Caco-2 (cell line): ENCODE data around the gene LAMB4. TPM values are rescaled to one million over a fixed set of nuclear protein-coding genes. Genes with fewer than 3 reads are reported as not detected.

ENCODE experiments used
- BruUV-seq: library from RNA; stranded (reverse); fragments of 400-500 nt; replicated peaks from 2 replicates; lab custom pipeline; 2021; lab: Mats Ljungman, UMichigan
- CTCF ChIA-PET: fragments of 300-600 bp; sonication (Branson Sonifier 250); formaldehyde crosslinking; loops from one replicate; lab custom pipeline; 2022; ENCODE audit warnings: antibody characterized with exemption; lab: Charles Lee
- POLR2A ChIA-PET: fragments of 300-600 bp; sonication (Branson Sonifier 250); formaldehyde crosslinking; loops from one replicate; lab custom pipeline; 2022; ENCODE audit warnings: antibody characterized with exemption; lab: Charles Lee
- DNase-seq, 2 experiments: peaks; one replicate each; pipeline versions ENCODE4 v3.0.0 to v3.0.0-alpha.2; 2020 to 2022
- H3K27me3 ChIP-seq: replicated peaks from 2 replicates; pipeline ENCODE4 v1.6.0; 2011; ENCODE audit warnings: low read length; ENCODE audit not compliant: control insufficient read depth, insufficient read depth
- H3K36me3 ChIP-seq: 2 replicates; pipeline ENCODE4 v1.5.1; 2011; ENCODE audit warnings: low read length; ENCODE audit not compliant: control insufficient read depth, insufficient read depth
- H3K4me1 ChIP-seq: fragments of 250-450 bp; sonication (Bioruptor Pico); 2 replicates; pipeline ENCODE4 v1.5.1; 2020; ENCODE audit warnings: mild to moderate bottlenecking
- H3K4me3 ChIP-seq: 2 replicates; pipeline ENCODE4 v1.5.1; 2011; ENCODE audit warnings: low read depth, mild to moderate bottlenecking, control low read depth, low read length
- H3K9me3 ChIP-seq: fragments of 250-450 bp; sonication (Bioruptor Pico); 2 replicates; pipeline ENCODE4 v1.5.1; 2020; ENCODE audit warnings: mild to moderate bottlenecking, moderate library complexity
- H3K27ac Mint-ChIP-seq: one replicate; pipeline ENCODE4 v1.8.0; 2022; ENCODE audit warnings: mixed read lengths; ENCODE audit not compliant: unreplicated experiment
- H3K27me3 Mint-ChIP-seq: one replicate; pipeline ENCODE4 v1.8.0; 2022; ENCODE audit warnings: mixed read lengths; ENCODE audit not compliant: insufficient read depth, unreplicated experiment
- H3K36me3 Mint-ChIP-seq: one replicate; pipeline ENCODE4 v1.8.0; 2022; ENCODE audit warnings: mild to moderate bottlenecking, mixed read lengths; ENCODE audit not compliant: insufficient read depth, unreplicated experiment
- H3K4me1 Mint-ChIP-seq: one replicate; pipeline ENCODE4 v1.8.0; 2022; ENCODE audit warnings: low read depth, mixed read lengths; ENCODE audit not compliant: unreplicated experiment
- H3K4me3 Mint-ChIP-seq: one replicate; pipeline ENCODE4 v1.8.0; 2022; ENCODE audit warnings: mild to moderate bottlenecking, moderate library complexity, mixed read lengths; ENCODE audit not compliant: unreplicated experiment
- H3K9me3 Mint-ChIP-seq: one replicate; pipeline ENCODE4 v1.8.0; 2022; ENCODE audit warnings: mixed read lengths; ENCODE audit not compliant: unreplicated experiment
- intact Hi-C: fragments of 100-400 bp; cut with micrococcal nuclease; formaldehyde crosslinking; loops from one replicate; pipeline ENCODE4 v1.10.0; 2022; ENCODE audit not compliant: unreplicated experiment
- total RNA-seq: library from RNA; stranded (reverse); gene quantifications from 2 replicates; pipeline ENCODE4 v1.2.3, GENCODE V29; 2022
- TF ChIP-seq, protein P1 (sequence below), 2 experiments: fragments of 200-600 bp in 1 of 2; IDR thresholded peaks; 1 replicate in 1 of 2; 2 replicates in 1 of 2; pipeline versions ENCODE4 v1.5.1 to v1.8.0; 2011 to 2022; ENCODE audit warnings: antibody characterized with exemption in 1 of 2, control low read depth in 1 of 2, inconsistent platforms in 1 of 2, low read depth in 1 of 2, low read length in 1 of 2, mild to moderate bottlenecking in 1 of 2, moderate library complexity in 1 of 2; ENCODE audit not compliant: insufficient read depth in 1 of 2, severe bottlenecking in 1 of 2, unreplicated experiment in 1 of 2

Gene LAMB4
- total RNA-seq, 1 experiment from 2014 or later: 0.52 TPM

- no peaks in the 10 kb centered on the region for H3K27me3 Mint-ChIP-seq
- CTCF ChIA-PET: no interaction called here
These were observed 121.3 kb downstream of the LAMB4 start for GRCh38 chr7:108008827-108009226.

GRCh38 chr7:108008240-108008639 lies 121.9 kb downstream of the LAMB4 start:
- H3K4me1 ChIP-seq: peaks cover 77% of the 10 kb centered on the region
- no peaks in the 10 kb centered on the region for H3K9me3 ChIP-seq
- Mint-ChIP-seq H3K36me3 (peaks cover 13% of the 10 kb centered on the region), H3K4me3 (no peak overlapping the region), H3K27ac (no peak overlapping the region), H3K4me1 (peaks cover 59% of the 10 kb centered on the region), H3K9me3 (no peaks in the 10 kb centered on the region), H3K27me3 (no peaks in the 10 kb centered on the region)
- TF ChIP-seq, protein P1, sequence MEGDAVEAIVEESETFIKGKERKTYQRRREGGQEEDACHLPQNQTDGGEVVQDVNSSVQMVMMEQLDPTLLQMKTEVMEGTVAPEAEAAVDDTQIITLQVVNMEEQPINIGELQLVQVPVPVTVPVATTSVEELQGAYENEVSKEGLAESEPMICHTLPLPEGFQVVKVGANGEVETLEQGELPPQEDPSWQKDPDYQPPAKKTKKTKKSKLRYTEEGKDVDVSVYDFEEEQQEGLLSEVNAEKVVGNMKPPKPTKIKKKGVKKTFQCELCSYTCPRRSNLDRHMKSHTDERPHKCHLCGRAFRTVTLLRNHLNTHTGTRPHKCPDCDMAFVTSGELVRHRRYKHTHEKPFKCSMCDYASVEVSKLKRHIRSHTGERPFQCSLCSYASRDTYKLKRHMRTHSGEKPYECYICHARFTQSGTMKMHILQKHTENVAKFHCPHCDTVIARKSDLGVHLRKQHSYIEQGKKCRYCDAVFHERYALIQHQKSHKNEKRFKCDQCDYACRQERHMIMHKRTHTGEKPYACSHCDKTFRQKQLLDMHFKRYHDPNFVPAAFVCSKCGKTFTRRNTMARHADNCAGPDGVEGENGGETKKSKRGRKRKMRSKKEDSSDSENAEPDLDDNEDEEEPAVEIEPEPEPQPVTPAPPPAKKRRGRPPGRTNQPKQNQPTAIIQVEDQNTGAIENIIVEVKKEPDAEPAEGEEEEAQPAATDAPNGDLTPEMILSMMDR (IDR thresholded peaks at IDR 0.05; ENCODE audit: insufficient read depth in 1 of 2, low read depth in 1 of 2, low read length in 1 of 2, severe bottlenecking in 1 of 2, unreplicated experiment in 1 of 2): no peak
- DNase-seq: no peak
- CTCF ChIA-PET: no interaction called here
- intact Hi-C loops: loop anchor here (10.0 kb wide), 1 partner anchor 347 kb away; no protein-coding TSS in a partner anchor
- POLR2A ChIA-PET: no interaction called here
- H3K36me3 ChIP-seq: no peaks in the 10 kb centered on the region
- no peaks in the 10 kb centered on the region for H3K27me3 ChIP-seq
- no peak overlapping the region for H3K4me3 ChIP-seq
- no TSS peak for BruUV-seq

More at GRCh38 chr7:108008827-108009226, 121.3 kb downstream of the LAMB4 start:
- no peak overlapping the region for H3K4me3 ChIP-seq
- Mint-ChIP-seq H3K4me3 (no peak overlapping the region), H3K4me1 (peaks cover 63% of the 10 kb centered on the region), H3K36me3 (peaks cover 11% of the 10 kb centered on the region), H3K9me3 (no peaks in the 10 kb centered on the region), H3K27ac (no peak overlapping the region)
- peaks cover 83% of the 10 kb centered on the region for H3K4me1 ChIP-seq
- no peak for DNase-seq
- H3K27me3 ChIP-seq: no peaks in the 10 kb centered on the region
- POLR2A ChIA-PET: no interaction called here
- intact Hi-C loops: loop anchor here (10.0 kb wide), 1 partner anchor 346 kb away; no protein-coding TSS in a partner anchor
- TF ChIP-seq, protein P1 (IDR thresholded peaks at IDR 0.05; ENCODE audit: insufficient read depth in 1 of 2, low read depth in 1 of 2, low read length in 1 of 2, severe bottlenecking in 1 of 2, unreplicated experiment in 1 of 2): no peak
- no TSS peak for BruUV-seq
- H3K9me3 ChIP-seq: no peaks in the 10 kb centered on the region
- H3K36me3 ChIP-seq: no peaks in the 10 kb centered on the region

DNA sequence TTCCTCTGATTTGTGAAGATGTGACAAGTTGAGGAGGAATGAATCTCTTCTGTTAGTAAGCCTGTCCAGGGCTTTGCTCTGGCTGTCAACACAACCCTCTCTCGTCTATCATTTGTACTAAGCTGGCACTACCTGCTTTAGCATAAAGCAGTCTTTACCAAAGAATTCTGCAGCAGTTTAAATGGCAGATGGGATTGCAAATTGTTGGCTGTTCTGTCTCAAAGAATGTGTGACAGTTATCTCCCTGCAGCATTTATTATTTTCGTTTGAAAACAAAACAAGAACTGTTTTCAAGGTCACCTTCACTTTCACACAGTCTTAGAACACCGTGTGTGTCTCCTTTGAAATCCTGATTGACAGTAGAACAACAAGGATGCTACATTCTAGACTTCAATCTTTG lies 122.4 kb downstream of the LAMB4 start:
- H3K36me3 Mint-ChIP-seq: peaks cover 16% of the 10 kb centered on the region
- Histone ChIP-seq H3K9me3 (no peaks in the 10 kb centered on the region), H3K4me1 (peaks cover 72% of the 10 kb centered on the region), H3K27me3 (no peaks in the 10 kb centered on the region), H3K36me3 (no peaks in the 10 kb centered on the region), H3K4me3 (no peak overlapping the region)
- POLR2A ChIA-PET: no interaction called here
- CTCF ChIA-PET: no interaction called here
- peaks cover 54% of the 10 kb centered on the region for H3K4me1 Mint-ChIP-seq
- no peak overlapping the region for H3K27ac Mint-ChIP-seq
- no peak overlapping the region for H3K4me3 Mint-ChIP-seq
- BruUV-seq: no TSS peak
- intact Hi-C loops: loop anchor here (10.0 kb wide), 1 partner anchor 347 kb away; no protein-coding TSS in a partner anchor
- no peaks in the 10 kb centered on the region for H3K9me3 Mint-ChIP-seq
- H3K27me3 Mint-ChIP-seq: no peaks in the 10 kb centered on the region
- TF ChIP-seq, protein P1 (IDR thresholded peaks at IDR 0.05; ENCODE audit: insufficient read depth in 1 of 2, low read depth in 1 of 2, low read length in 1 of 2, severe bottlenecking in 1 of 2, unreplicated experiment in 1 of 2): no peak
- DNase-seq: no peak
